ENCODE data around the gene PLCD3.

PLCD3 gene

GRCh38 chr17:45101883-45102811 lies 30.2 kb downstream of the PLCD3 start:
- no peak for DNase-seq

GRCh38 chr17:45101546-45101882 lies 30.8 kb downstream of the PLCD3 start:
- no peak for DNase-seq

- peak; percentile 66 for DNase-seq
Measured at GRCh38 chr17:45098869-45099616, 33.3 kb downstream of the PLCD3 start.

- peak; percentile 73 for DNase-seq
Measured at GRCh38 chr17:45098081-45098868, 34.0 kb downstream of the PLCD3 start.

- no peak for DNase-seq
Measured at GRCh38 chr17:45096926-45097325, 35.4 kb downstream of the PLCD3 start.

GRCh38 chr17:45096141-45096540 lies 36.2 kb downstream of the PLCD3 start:
- peak; percentile 34 for DNase-seq

GRCh38 chr17:45093444-45094110 lies 38.7 kb downstream of the PLCD3 start:
- no peak for DNase-seq

- no peak for DNase-seq
Measured at GRCh38 chr17:45092911-45093430, 39.3 kb downstream of the PLCD3 start.

- no peak for DNase-seq
Measured at GRCh38 chr17:45091778-45092425, 40.4 kb downstream of the PLCD3 start.

- no peak for DNase-seq
Measured at GRCh38 chr17:45090711-45091110, 41.6 kb downstream of the PLCD3 start.

- DNase-seq, result no peak
Measured at GRCh38 chr17:45088741-45089140, 43.6 kb downstream of the PLCD3 start.

GRCh38 chr17:45087978-45088377 lies 44.3 kb downstream of the PLCD3 start:
- DNase-seq, result no peak

- no peak for DNase-seq
Measured at GRCh38 chr17:45087504-45087975, 44.8 kb downstream of the PLCD3 start.

GRCh38 chr17:45086865-45087503 lies 45.3 kb downstream of the PLCD3 start:
- no peak for DNase-seq

- no peak for DNase-seq
Measured at GRCh38 chr17:45086391-45086790, 45.9 kb downstream of the PLCD3 start.

- DNase-seq, result no peak
Measured at GRCh38 chr17:45081047-45081703, 51.1 kb downstream of the PLCD3 start.

- DNase-seq, result no peak
Measured at GRCh38 chr17:45077643-45078042, 54.7 kb downstream of the PLCD3 start.

- DNase-seq, result peak; percentile 23
Measured at GRCh38 chr17:45073414-45074070, 58.8 kb downstream of the PLCD3 start.

- no peak for DNase-seq
Measured at GRCh38 chr17:45070809-45071208, 61.5 kb downstream of the PLCD3 start.

GRCh38 chr17:45070001-45070400 lies 62.3 kb downstream of the PLCD3 start:
- DNase-seq, result no peak
